ENCODE data around the gene RSPRY1.
A peak's percentile ranks its signal among the peaks of the same experiment; 100 is the strongest.

RSPRY1 gene

DNA sequence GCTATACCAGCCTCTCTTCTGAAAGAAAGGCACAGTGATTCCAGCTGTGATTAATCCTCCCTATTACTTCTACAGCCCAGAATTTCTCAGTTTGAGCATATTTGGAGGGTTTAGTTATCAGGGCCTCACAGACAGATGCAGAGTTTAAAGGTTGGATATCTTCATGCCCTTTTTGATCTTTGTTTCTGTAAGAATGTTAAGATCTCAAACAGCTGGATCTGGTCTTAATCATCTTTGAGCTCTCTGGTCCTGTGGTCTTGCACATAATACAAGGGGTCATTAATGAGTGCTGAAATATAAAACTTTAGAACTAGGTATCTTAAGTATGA is 49.9 kb downstream of the RSPRY1 start:
- no peak overlapping the region for H3K27ac ChIP-seq
- TF ChIP-seq ZFX (IDR thresholded peaks at IDR 0.05; ENCODE audit: borderline replicate concordance): no peak
- TF ChIP-seq, protein P1, sequence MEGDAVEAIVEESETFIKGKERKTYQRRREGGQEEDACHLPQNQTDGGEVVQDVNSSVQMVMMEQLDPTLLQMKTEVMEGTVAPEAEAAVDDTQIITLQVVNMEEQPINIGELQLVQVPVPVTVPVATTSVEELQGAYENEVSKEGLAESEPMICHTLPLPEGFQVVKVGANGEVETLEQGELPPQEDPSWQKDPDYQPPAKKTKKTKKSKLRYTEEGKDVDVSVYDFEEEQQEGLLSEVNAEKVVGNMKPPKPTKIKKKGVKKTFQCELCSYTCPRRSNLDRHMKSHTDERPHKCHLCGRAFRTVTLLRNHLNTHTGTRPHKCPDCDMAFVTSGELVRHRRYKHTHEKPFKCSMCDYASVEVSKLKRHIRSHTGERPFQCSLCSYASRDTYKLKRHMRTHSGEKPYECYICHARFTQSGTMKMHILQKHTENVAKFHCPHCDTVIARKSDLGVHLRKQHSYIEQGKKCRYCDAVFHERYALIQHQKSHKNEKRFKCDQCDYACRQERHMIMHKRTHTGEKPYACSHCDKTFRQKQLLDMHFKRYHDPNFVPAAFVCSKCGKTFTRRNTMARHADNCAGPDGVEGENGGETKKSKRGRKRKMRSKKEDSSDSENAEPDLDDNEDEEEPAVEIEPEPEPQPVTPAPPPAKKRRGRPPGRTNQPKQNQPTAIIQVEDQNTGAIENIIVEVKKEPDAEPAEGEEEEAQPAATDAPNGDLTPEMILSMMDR (IDR thresholded peaks at IDR 0.05): no peak

DNA sequence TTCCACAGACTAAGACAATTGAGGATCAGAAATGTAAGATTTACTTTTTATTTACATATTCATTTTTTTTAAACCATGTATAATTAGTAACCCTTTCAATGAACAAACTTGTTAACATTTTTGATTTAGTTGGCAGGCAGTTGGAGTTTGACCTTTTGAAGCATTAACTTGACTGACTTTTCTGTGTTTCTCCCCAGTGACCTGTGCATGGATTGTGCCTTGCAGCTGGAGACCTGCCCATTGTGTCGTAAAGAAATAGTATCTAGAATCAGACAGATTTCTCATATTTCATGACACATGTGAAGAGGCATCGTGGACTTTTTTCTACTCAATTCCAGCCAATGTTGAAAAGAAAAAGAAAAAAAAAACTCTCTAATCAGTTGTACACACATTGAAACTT is 52.6 kb downstream of the RSPRY1 start:
- TF ChIP-seq, protein P1 (IDR thresholded peaks at IDR 0.05): no peak
- TF ChIP-seq ZFX (IDR thresholded peaks at IDR 0.05; ENCODE audit: borderline replicate concordance): no peak

DNA sequence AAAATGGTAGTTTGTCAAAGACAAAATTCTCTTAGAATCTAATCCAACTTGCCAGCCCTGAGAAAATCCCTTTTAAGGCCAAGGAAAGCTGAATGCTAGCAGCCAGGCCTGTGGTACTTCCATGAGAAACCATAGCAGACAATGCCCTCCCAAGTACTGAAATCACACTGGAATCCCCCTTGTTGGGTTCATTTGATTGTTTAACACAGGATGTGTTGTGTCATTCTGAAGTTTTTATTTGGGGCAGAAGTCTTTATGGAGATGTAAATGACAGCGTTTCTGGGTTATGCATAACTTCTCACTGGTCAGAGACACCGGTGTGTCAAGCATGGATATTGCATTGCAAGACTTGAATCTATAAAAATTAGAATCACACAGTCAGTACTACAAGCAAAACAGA is 53.0 kb downstream of the RSPRY1 start:
- no peak overlapping the region for H3K27ac ChIP-seq
- TF ChIP-seq, protein P1 (IDR thresholded peaks at IDR 0.05): no peak
- TF ChIP-seq ZFX (IDR thresholded peaks at IDR 0.05; ENCODE audit: borderline replicate concordance): no peak

More for the DNA sequence above, 52.6 kb downstream of the RSPRY1 start:
- H3K27ac ChIP-seq: no peak overlapping the region

DNA sequence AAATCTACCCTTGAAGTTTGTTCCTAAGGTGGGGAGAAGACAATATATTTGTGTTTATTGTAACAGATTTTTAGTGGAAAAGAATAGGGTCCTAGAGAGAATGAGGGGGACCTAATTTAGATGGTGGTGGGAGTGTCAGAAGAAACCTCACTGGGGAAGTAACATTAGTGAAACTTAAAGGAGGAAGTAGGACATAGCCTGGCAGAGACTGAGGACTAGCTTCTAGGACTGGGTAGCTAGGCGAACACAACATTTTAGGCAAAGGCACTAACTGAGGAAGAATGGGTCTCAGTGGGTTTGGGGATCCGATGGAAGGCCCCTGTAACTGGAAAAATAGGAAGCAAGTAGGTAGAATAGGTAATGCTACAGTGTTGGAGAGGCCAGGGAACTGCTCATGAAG is 54.7 kb downstream of the RSPRY1 start:
- H3K27ac ChIP-seq: 0 out of 2 replicates have a peak overlapping the region, but pooled peaks have one; percentile 13

DNA sequence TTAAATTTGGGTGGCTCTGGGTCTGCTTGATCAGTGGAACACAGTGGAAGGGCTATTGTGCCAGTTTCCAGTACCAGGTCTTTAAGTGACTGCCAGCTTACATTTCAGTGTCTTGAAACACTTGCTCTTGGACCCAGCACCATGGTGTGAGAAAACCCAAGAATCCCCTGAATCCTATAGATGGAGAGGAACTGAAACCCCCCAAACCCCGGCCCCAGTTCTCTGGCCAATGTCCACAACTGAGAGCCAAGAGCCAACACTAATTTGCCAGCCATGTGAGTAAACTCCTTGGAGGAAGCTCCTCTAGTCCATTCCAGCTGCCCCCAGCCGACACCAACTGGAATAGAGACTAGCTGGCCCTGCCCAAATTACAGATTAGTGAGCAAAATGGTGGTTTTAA is 56.5 kb downstream of the RSPRY1 start:
- TF ChIP-seq ZFX (IDR thresholded peaks at IDR 0.05; ENCODE audit: borderline replicate concordance): no peak
- TF ChIP-seq, protein P1 (IDR thresholded peaks at IDR 0.05): no peak
- no peak overlapping the region for H3K27ac ChIP-seq

More for the DNA sequence above, 54.7 kb downstream of the RSPRY1 start:
- no peak for TF ChIP-seq ZFX (IDR thresholded peaks at IDR 0.05; ENCODE audit: borderline replicate concordance)
- TF ChIP-seq, protein P1 (IDR thresholded peaks at IDR 0.05): no peak

DNA sequence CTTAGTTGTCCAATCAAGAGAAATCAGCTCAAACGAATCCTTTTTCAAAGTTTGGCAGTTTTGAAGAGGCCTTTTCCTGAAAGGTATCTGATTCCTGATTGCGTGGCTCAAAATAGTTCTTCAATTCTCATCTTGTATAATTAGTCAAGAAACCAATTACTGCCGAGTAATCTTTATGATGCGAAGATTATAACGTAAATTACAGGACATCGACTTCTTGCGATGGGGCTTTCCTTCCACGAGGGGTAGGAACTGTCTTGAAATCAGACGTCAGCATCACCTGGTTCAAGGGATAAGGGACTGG is 58.3 kb downstream of the RSPRY1 start:
- peak overlapping the region; percentile 85 for H3K27ac ChIP-seq
- no peak for TF ChIP-seq ZFX (IDR thresholded peaks at IDR 0.05; ENCODE audit: borderline replicate concordance)
- TF ChIP-seq, protein P1 (IDR thresholded peaks at IDR 0.05): no peak

DNA sequence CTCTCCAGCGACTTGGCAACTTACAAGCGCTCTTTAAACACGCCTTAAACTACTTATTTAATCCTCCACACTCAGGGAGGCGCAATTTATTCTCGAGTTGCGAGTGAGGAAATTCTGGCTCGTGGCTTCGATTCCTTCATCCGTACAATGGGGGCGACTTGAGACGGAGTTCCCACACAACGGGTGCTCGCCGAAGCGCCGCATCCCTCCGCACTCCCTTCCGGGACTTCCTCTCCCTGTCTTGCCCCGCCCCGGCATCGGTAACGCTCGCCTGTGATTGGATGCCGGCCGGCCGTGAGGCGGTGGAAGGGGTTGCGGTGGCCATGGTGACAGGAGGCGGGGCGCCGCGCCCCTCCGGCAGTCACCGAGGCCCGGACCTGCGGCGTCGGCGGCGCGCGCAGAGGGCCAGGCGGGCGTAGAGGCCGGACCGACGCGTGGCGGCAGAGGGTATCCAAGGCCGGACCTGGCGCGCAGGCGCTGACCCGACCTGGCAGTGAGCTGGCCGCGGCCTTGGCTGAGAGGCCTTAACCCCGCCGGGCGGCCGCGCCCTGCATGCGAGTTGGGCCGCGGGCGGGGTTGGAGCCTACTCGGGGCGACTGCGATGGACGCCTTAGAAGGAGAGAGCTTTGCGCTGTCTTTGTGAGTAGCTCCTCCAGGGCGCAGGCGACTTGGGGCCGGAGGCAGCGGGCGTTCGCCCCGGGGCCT is 58.8 kb downstream of the RSPRY1 start, which contains the start of gene ARL2BP:
Gene ARL2BP (plus strand): TSS at position 493 of the 705 bp plus-strand sequence. CDS start 109 bp downstream, at position 602.
- peak within 1 kb of the TSS; percentile 85 for H3K27ac ChIP-seq
- TF ChIP-seq, protein P1 (IDR thresholded peaks at IDR 0.05): 0 out of 2 replicates have a peak, but pooled peaks have one; percentile 7
- TF ChIP-seq ZFX (IDR thresholded peaks at IDR 0.05; ENCODE audit: borderline replicate concordance): peak; percentile 67; the same call in 1 of the 2 replicates
